ENCODE measurements around the gene XIRP2. TPM values are rescaled to one million over a fixed set of nuclear protein-coding genes. Genes with fewer than 3 reads are reported as not detected.

The XIRP2 gene
- total and polyA plus RNA-seq, 4 donors, result under 0.01 to 0.14 (median 0.01) TPM; not detected in 1

DNA sequence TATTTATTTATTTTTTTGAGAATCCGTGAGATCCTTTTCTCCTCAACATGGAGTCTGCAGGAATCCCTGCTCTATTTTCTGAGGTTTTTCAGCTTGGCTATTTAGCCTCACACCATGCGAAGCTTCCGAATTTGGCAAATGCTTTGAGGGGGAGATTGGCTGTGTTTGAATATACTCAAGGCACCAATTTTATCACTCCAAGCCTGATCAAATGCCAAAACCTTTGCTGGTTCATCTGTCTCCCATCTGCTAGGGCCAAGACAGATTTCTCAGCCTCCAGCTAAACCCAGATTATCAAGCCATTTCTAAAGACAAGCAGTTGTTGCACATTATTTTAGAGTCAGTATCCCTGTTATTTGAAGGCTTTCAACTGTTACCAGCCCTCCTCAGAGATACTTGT lies 295.7 kb downstream of the XIRP2 start:
- no peaks in the 10 kb centered on the region for H3K36me3 ChIP-seq (ENCODE audit: control insufficient read depth in 4 of 4, insufficient read depth in 3 of 4, low read depth in 1 of 4, low read length in 3 of 4)
- no peaks in the 10 kb centered on the region for H3K27me3 ChIP-seq (ENCODE audit: control insufficient read depth in 4 of 4, insufficient read depth in 4 of 4, low read length in 3 of 4)
- WGBS, result 80% methylated on average over 3 of the region's 3 CpGs
- H3K4me3 ChIP-seq (ENCODE audit: low read depth in 1 of 3, low read length in 3 of 3), result no peak overlapping the region
- DNase-seq (ENCODE audit: low spot score), result no peak
- H3K4me1 ChIP-seq (ENCODE audit: control insufficient read depth in 4 of 4, insufficient read depth in 4 of 4, low read length in 3 of 4), result no peaks in the 10 kb centered on the region
- H3K27ac ChIP-seq (ENCODE audit: low read depth in 1 of 2, low read length in 2 of 2), result no peak overlapping the region
- H3K9ac ChIP-seq (ENCODE audit: low read depth in 1 of 2, low read length in 2 of 2), result no peak overlapping the region
- TF ChIP-seq EGR1 (IDR thresholded peaks at IDR 0.05; ENCODE audit: low read depth in 2 of 2) (no peak), RAD21 (IDR thresholded peaks at IDR 0.05) (no peak), GABPA (IDR thresholded peaks at IDR 0.05 in 1 of 2, conservative IDR thresholded peaks at IDR 0.05 in 1 of 2) (no peak), YY1 (IDR thresholded peaks at IDR 0.05) (no peak), FOXA2 (IDR thresholded peaks at IDR 0.05) (no peak), HNF4G (IDR thresholded peaks at IDR 0.05) (no peak), FOXA1 (IDR thresholded peaks at IDR 0.05) (no peak), TAF1 (conservative IDR thresholded peaks at IDR 0.05) (no peak), JUND (IDR thresholded peaks at IDR 0.05) (no peak), SP1 (IDR thresholded peaks at IDR 0.05) (no peak)
- TF ChIP-seq, protein P1, sequence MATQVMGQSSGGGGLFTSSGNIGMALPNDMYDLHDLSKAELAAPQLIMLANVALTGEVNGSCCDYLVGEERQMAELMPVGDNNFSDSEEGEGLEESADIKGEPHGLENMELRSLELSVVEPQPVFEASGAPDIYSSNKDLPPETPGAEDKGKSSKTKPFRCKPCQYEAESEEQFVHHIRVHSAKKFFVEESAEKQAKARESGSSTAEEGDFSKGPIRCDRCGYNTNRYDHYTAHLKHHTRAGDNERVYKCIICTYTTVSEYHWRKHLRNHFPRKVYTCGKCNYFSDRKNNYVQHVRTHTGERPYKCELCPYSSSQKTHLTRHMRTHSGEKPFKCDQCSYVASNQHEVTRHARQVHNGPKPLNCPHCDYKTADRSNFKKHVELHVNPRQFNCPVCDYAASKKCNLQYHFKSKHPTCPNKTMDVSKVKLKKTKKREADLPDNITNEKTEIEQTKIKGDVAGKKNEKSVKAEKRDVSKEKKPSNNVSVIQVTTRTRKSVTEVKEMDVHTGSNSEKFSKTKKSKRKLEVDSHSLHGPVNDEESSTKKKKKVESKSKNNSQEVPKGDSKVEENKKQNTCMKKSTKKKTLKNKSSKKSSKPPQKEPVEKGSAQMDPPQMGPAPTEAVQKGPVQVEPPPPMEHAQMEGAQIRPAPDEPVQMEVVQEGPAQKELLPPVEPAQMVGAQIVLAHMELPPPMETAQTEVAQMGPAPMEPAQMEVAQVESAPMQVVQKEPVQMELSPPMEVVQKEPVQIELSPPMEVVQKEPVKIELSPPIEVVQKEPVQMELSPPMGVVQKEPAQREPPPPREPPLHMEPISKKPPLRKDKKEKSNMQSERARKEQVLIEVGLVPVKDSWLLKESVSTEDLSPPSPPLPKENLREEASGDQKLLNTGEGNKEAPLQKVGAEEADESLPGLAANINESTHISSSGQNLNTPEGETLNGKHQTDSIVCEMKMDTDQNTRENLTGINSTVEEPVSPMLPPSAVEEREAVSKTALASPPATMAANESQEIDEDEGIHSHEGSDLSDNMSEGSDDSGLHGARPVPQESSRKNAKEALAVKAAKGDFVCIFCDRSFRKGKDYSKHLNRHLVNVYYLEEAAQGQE (IDR thresholded peaks at IDR 0.05), result no peak
- TF ChIP-seq, protein P2, sequence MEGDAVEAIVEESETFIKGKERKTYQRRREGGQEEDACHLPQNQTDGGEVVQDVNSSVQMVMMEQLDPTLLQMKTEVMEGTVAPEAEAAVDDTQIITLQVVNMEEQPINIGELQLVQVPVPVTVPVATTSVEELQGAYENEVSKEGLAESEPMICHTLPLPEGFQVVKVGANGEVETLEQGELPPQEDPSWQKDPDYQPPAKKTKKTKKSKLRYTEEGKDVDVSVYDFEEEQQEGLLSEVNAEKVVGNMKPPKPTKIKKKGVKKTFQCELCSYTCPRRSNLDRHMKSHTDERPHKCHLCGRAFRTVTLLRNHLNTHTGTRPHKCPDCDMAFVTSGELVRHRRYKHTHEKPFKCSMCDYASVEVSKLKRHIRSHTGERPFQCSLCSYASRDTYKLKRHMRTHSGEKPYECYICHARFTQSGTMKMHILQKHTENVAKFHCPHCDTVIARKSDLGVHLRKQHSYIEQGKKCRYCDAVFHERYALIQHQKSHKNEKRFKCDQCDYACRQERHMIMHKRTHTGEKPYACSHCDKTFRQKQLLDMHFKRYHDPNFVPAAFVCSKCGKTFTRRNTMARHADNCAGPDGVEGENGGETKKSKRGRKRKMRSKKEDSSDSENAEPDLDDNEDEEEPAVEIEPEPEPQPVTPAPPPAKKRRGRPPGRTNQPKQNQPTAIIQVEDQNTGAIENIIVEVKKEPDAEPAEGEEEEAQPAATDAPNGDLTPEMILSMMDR (IDR thresholded peaks at IDR 0.05; ENCODE audit: low read depth, low read length, missing input control), result no peak
- TF ChIP-seq, protein P3, sequence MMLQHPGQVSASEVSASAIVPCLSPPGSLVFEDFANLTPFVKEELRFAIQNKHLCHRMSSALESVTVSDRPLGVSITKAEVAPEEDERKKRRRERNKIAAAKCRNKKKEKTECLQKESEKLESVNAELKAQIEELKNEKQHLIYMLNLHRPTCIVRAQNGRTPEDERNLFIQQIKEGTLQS (IDR thresholded peaks at IDR 0.05), result no peak
- TF ChIP-seq, protein P4, sequence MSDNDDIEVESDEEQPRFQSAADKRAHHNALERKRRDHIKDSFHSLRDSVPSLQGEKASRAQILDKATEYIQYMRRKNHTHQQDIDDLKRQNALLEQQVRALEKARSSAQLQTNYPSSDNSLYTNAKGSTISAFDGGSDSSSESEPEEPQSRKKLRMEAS (IDR thresholded peaks at IDR 0.05), result no peak
- H3K9me3 ChIP-seq (ENCODE audit: control insufficient read depth in 4 of 4, low read length in 3 of 4), result no peaks in the 10 kb centered on the region

DNA sequence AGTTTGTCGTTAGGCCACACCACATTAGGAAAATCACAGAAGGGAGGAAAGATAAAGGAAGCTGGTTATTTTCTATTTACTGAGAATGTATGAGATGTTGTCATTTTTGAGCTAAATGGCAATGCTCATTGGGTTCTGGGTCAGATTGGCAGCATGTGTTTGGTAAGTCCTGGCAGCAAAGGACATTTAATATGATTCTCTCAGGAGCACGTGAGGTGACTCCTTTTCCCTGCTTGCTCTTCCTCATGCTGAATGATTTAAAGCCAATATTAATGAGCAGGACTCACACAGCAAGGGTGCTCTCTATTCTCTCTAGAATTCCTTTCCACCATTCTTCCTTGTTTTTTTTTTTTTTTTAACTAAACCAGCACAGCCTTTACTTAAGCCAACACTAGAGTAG lies 298.2 kb downstream of the XIRP2 start:
- no peak for TF ChIP-seq YY1 (IDR thresholded peaks at IDR 0.05)
- no peak for TF ChIP-seq EGR1 (IDR thresholded peaks at IDR 0.05; ENCODE audit: low read depth in 2 of 2)
- TF ChIP-seq FOXA1 (IDR thresholded peaks at IDR 0.05), result no peak
- TF ChIP-seq, protein P2 (IDR thresholded peaks at IDR 0.05; ENCODE audit: low read depth, low read length, missing input control), result no peak
- TF ChIP-seq JUND (IDR thresholded peaks at IDR 0.05), result no peak
- TF ChIP-seq HNF4G (IDR thresholded peaks at IDR 0.05), result no peak
- no peak for TF ChIP-seq RXRA (IDR thresholded peaks at IDR 0.05)
- no peak for TF ChIP-seq HNF4A (conservative IDR thresholded peaks at IDR 0.05)
- no peak for TF ChIP-seq GABPA (IDR thresholded peaks at IDR 0.05 in 1 of 2, conservative IDR thresholded peaks at IDR 0.05 in 1 of 2)
- TF ChIP-seq, protein P5, sequence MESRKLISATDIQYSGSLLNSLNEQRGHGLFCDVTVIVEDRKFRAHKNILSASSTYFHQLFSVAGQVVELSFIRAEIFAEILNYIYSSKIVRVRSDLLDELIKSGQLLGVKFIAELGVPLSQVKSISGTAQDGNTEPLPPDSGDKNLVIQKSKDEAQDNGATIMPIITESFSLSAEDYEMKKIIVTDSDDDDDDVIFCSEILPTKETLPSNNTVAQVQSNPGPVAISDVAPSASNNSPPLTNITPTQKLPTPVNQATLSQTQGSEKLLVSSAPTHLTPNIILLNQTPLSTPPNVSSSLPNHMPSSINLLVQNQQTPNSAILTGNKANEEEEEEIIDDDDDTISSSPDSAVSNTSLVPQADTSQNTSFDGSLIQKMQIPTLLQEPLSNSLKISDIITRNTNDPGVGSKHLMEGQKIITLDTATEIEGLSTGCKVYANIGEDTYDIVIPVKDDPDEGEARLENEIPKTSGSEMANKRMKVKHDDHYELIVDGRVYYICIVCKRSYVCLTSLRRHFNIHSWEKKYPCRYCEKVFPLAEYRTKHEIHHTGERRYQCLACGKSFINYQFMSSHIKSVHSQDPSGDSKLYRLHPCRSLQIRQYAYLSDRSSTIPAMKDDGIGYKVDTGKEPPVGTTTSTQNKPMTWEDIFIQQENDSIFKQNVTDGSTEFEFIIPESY (IDR thresholded peaks at IDR 0.05), result no peak
- TF ChIP-seq NR2F2 (IDR thresholded peaks at IDR 0.05), result no peak
- TF ChIP-seq RAD21 (IDR thresholded peaks at IDR 0.05), result no peak
- no peaks in the 10 kb centered on the region for H3K27me3 ChIP-seq (ENCODE audit: control insufficient read depth in 4 of 4, insufficient read depth in 4 of 4, low read length in 3 of 4)

More for the DNA sequence above, 298.2 kb downstream of the XIRP2 start:
- no peak for DNase-seq (ENCODE audit: low spot score)
- Histone ChIP-seq H3K36me3 (ENCODE audit: control insufficient read depth in 4 of 4, insufficient read depth in 3 of 4, low read depth in 1 of 4, low read length in 3 of 4) (no peaks in the 10 kb centered on the region), H3K9me3 (ENCODE audit: control insufficient read depth in 4 of 4, low read length in 3 of 4) (no peaks in the 10 kb centered on the region), H3K4me1 (ENCODE audit: control insufficient read depth in 4 of 4, insufficient read depth in 4 of 4, low read length in 3 of 4) (no peaks in the 10 kb centered on the region), H3K9ac (ENCODE audit: low read depth in 1 of 2, low read length in 2 of 2) (no peak overlapping the region), H3K27ac (ENCODE audit: low read depth in 1 of 2, low read length in 2 of 2) (no peak overlapping the region), H3K4me3 (ENCODE audit: low read depth in 1 of 3, low read length in 3 of 3) (no peak overlapping the region)
- 80% methylated on average over 2 of the region's 2 CpGs for whole genome bisulfite sequencing

All from liver (tissue), 9 donors.